NCI-H187 (cell line): ENCODE measurements around the gene NOL12.
"Not testable (repeated sequence)": the region's sequence is repeated elsewhere in the genome, so short reads cannot be mapped to it uniquely, and the experiment has no call there.

Experiments used
- DNase-seq, 2 experiments: peaks; one replicate each; lab custom pipeline; 2025; lab: John Stamatoyannopoulos, UW

Gene NOL12

GRCh38 chr22:37713761-37714160 lies 27.6 kb downstream of the NOL12 start:
- DNase-seq: no peak

- no peak for DNase-seq
Observed at GRCh38 chr22:37714634-37715033, 28.5 kb downstream of the NOL12 start.

GRCh38 chr22:37715760-37716159 lies 29.6 kb downstream of the NOL12 start:
- DNase-seq: no peak

GRCh38 chr22:37716708-37717107 lies 30.6 kb downstream of the NOL12 start:
- no peak for DNase-seq

- DNase-seq: not testable (repeated sequence)
Observed at GRCh38 chr22:37717235-37717634, 31.1 kb downstream of the NOL12 start.

- not testable (repeated sequence) for DNase-seq
Observed at GRCh38 chr22:37717746-37718305, 31.7 kb downstream of the NOL12 start.

- no peak for DNase-seq
Observed at GRCh38 chr22:37725551-37726240, 39.6 kb downstream of the NOL12 start.

- DNase-seq: no peak
Observed at GRCh38 chr22:37726241-37726887, 40.2 kb downstream of the NOL12 start.

GRCh38 chr22:37728620-37729019 lies 42.5 kb downstream of the NOL12 start:
- no peak for DNase-seq

GRCh38 chr22:37731804-37732471 lies 45.8 kb downstream of the NOL12 start:
- no peak for DNase-seq

- DNase-seq: no peak
Observed at GRCh38 chr22:37732699-37733607, 46.8 kb downstream of the NOL12 start.

- DNase-seq: no peak
Observed at GRCh38 chr22:37733625-37734401, 47.7 kb downstream of the NOL12 start.

- DNase-seq: no peak
Observed at GRCh38 chr22:37734402-37734700, 48.2 kb downstream of the NOL12 start.

GRCh38 chr22:37734964-37735451 lies 48.9 kb downstream of the NOL12 start:
- no peak for DNase-seq

GRCh38 chr22:37739035-37739434 lies 52.9 kb downstream of the NOL12 start:
- no peak for DNase-seq

GRCh38 chr22:37739611-37740049 lies 53.5 kb downstream of the NOL12 start:
- DNase-seq: no peak

GRCh38 chr22:37740455-37741311 lies 54.5 kb downstream of the NOL12 start:
- DNase-seq: no peak

- DNase-seq: peak in 1 of 2 experiments; percentile 62
Observed at GRCh38 chr22:37741312-37741795, 55.2 kb downstream of the NOL12 start.

- DNase-seq: no peak
Observed at GRCh38 chr22:37742376-37743171, 56.4 kb downstream of the NOL12 start.
